Motor neuron (in vitro differentiated cells): ENCODE results near the gene HOXC6. TPM values are rescaled to one million over a fixed set of nuclear protein-coding genes. Genes with fewer than 3 reads are reported as not detected.

ENCODE experiments used
- ATAC-seq, 8 experiments: fragments of 200-7000 bp; cut with Tn5 transposase; replicated peaks in 6 of 8; 2 replicates each; pipeline ENCODE4 v1.8.0; 2021; ENCODE audit warnings: mild to moderate bottlenecking in 8 of 8, moderate library complexity in 8 of 8
- H3K27ac ChIP-seq, 2 donors: fragments of 250-450 bp; sonication (Bioruptor Pico); 2 replicates each; pipeline ENCODE4 v1.9.0; 2021; ENCODE audit warnings: antibody characterized with exemption in 2 of 2, mild to moderate bottlenecking in 2 of 2, moderate library complexity in 1 of 2
- H3K4me1 ChIP-seq, 2 donors: fragments of 250-450 bp; sonication (Bioruptor Pico); replicated peaks in 1 of 2; 2 replicates each; pipeline ENCODE4 v1.6.1; 2021; ENCODE audit warnings: antibody characterized with exemption in 2 of 2, mild to moderate bottlenecking in 2 of 2, moderate library complexity in 1 of 2
- H3K4me3 ChIP-seq, 5 donors: fragments of 250-450 bp; sonication (Bioruptor Pico); 2 replicates each; pipeline ENCODE4 v1.9.0; 2021; ENCODE audit warnings: antibody characterized with exemption in 5 of 5, mild to moderate bottlenecking in 5 of 5, moderate library complexity in 4 of 5
- WGBS, 10 experiments: fragments of 450-650 bp; shearing (Covaris generic); methylation state at CpG; one replicate each; pipeline ENCODE4 v1.0.0; 2022; 5-methylcytosine and 5-hydroxymethylcytosine counted together
- in situ Hi-C, 9 experiments: fragments of 400-800 bp; cut with MboI; loops; one replicate each; pipeline ENCODE4 v1.15.0; 2021; ENCODE audit warnings: low sequenced_read_pairs in 9 of 9, low pct_unique_long_range_greater_than_20kb in 2 of 9; ENCODE audit not compliant: unreplicated experiment in 9 of 9
- total RNA-seq, 8 experiments: library from RNA; unstranded; fragments of 300-600 nt; gene quantifications; 2 replicates each; pipeline versions ENCODE4 v1.2.3 to v1.2.4, GENCODE V29; 2022

The HOXC6 gene
- total RNA-seq, 8 experiments from 2014 or later: 6.1 to 59.7 (median 22.2) TPM

DNA sequence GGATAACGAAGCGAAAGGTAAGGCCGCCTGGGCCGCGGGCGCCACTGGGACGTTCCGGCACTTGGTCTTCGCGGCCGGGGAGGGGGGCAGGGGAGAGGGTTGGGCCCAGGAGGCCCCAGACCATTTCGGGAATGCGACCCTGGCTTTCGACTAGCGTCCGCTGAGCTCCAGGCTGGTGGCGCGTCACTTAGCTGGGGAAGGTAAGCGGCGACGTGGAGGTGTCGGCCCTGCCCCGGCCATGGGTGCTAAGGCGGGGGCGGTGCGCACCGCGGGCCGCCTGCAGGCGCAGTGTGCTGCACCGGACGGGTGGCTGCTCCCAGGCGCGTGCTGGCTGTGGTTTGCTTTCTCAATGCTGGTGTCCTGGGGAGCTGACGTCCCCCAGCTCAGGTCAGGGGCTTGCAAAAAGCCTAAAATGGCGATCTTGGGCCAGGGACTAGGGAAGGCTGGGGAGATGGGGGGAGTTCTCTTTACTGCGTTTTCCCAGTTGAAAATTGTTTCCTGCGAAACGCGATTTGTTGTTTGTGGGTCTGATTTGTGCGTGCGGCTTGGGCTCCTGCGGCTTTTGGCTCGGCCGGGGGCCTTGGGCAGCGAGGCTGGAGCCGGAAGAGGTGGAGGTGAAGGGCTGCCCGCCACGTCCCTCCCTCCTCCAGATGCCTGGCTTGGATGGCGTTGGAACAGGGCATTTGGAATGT lies 42.1 kb upstream of the HOXC6 start:
- in situ Hi-C loops: no loop called here
- 0 to 27% (median 7%) methylated on average over 1 to 24 of the region's 50 CpGs; no CpG with 5 or more reads in 2 of the 10 experiments for WGBS, 10 experiments
- Histone ChIP-seq H3K4me1 (no peaks in the 10 kb centered on the region), H3K27ac (no peak overlapping the region), H3K4me3 (peak overlapping the region in 1 of 5 donors; percentile 14)
- ATAC-seq: peak in 3 of 8 experiments; percentile 4 to 21 (median 11)

DNA sequence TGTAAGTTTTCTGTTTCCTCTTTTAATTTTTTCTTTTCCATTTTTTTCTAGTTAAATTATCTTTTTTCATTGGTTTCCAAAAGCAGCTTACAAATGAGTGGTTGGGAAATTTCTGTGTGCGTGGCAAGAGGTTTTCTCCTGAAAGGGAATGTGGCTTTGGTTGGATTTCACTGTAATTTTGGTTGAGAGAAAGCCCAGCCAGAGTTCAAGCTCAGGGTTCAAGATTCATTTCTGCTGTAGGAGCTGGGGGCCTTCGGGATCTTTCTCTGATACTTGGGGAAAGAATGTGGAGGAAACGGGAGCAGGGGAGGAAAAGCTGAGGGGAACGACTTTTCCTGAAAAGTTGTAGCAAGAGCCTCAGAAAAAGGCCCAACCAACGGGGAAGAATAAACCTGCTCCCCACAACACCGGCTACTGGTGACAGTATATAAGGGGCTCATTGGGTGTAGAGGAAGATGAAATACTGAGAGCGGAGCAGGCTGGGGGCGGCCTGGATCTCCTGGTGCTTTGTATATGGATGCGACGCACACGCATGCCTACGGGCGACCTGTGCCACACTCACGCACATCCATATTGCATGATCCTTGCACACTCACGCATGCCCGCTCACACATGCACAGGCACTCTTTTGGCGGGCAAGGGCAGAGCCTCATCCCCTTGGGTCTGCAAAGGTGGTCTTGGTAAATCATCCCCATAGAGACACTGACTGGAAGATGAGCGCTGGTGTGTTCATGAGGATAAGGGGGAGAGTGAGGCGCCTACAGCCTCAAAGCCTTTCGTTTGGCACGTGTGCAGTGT lies 41.4 kb upstream of the HOXC6 start:
- H3K4me3 ChIP-seq: no peak overlapping the region
- 2 to 74% (median 20%) methylated on average over 2 to 13 of the region's 21 CpGs; no CpG with 5 or more reads in 1 of the 10 experiments for WGBS, 10 experiments
- no peaks in the 10 kb centered on the region for H3K4me1 ChIP-seq
- in situ Hi-C loops: no loop called here
- ATAC-seq: no peak
- H3K27ac ChIP-seq: no peak overlapping the region

DNA sequence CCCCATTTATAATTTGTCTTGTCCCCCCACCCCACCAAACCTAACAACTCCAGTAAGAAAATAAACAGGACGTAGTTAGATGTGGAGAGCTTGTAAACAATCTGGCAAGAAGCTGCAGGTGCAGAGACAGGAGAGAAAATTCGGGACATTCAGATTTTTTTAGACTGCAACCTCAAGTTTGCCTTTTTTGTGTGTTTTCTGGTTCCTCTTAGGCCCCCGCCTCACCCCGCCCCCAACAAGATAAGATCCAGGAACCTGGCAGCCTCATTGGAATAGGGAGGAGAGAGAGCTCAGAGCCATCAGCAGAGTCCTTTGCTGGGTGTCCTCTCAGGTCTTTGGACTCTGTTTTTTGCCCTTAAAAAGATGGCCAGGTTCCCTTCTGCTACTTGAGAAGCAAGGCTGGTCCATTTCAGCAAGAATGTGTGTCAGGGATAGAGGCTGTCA lies 40.4 kb upstream of the HOXC6 start:
- WGBS, 10 experiments: 0 to 20% (median 0%) methylated on average over 1 to 2 of the region's 4 CpGs; no CpG with 5 or more reads in 4 of the 10 experiments
- Histone ChIP-seq H3K4me1 (no peaks in the 10 kb centered on the region), H3K27ac (no peak overlapping the region), H3K4me3 (no peak overlapping the region)
- in situ Hi-C loops: no loop called here
- no peak for ATAC-seq

DNA sequence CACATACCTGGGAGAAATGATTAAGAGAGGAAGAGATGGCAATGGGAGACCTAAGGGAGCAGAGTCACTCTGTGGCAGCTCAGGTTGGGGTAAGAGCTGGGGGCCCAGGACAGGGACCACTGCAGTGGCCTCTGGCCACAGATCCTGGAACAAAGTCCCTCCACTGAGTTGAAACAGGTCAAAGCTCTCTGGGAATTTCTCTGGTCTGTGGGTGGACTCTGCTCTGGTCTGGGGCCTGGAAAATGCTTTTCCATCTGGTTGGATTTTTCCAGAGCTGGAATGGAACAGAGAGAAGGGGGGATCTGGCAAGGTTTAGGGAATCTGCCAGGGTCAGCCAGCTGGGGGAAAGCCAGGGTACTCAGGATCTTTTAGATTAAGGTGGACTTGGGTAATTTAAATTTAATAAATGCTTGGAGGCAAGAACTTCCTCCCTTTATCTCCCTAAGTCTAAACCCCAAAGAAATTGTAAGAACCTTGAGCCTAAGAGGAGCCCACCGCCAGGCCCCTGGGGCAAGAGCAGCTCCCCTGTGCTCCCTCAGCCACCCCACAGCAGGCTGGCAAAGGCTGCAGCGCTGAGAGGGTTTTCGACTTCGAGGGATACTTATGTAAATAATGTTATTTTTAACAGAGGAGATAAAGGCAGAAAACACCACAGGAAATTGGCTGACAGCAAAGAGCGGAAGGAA lies 39.6 kb upstream of the HOXC6 start:
- WGBS, 10 experiments: 0 to 67% (median 12%) methylated on average over 3 to 5 of the region's 5 CpGs; no CpG with 5 or more reads in 4 of the 10 experiments
- no peak overlapping the region for H3K4me3 ChIP-seq
- H3K4me1 ChIP-seq: no peaks in the 10 kb centered on the region
- ATAC-seq: no peak
- in situ Hi-C loops: no loop called here
- no peak overlapping the region for H3K27ac ChIP-seq

DNA sequence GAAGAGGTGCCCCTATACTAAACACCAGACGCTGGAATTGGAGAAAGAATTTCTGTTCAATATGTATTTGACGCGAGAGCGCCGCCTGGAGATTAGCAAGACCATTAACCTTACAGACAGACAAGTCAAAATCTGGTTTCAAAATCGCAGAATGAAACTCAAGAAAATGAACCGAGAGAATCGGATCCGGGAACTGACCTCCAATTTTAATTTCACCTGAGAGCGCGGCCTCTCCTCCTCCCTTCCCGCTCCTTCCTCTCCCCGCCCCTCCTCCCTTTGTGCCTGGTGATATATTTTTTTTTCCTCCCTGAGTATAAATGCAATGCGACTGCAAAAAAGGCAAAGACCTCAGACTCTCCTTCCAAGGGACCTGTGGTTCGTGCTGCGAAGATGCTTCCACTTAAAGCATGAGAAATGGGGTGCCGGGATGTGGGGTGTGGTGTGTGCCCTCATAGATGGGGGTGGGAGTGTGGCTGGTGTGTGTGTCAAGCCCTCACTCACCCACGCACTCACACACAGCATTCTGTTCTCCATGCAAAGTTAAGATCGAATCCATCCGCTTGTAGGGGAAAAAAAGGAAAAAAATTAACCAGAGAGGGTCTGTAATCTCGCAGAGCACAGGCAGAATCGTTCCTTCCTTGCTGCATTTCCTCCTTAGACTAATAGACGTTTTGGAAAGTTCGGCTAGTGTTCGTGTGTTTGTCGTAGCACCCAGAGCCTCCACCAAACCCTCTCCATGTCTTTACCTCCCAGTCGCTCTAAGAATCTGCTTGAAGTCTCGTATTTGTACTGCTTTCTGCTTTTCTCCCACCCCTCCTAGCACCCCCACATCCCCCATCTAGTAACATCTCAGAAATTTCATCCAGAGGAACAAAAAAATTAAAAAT lies 38.8 kb upstream of the HOXC6 start:
- Histone ChIP-seq H3K4me3 (no peak overlapping the region), H3K4me1 (peaks cover 4 to 6% of the 10 kb centered on the region in 2 donors), H3K27ac (no peak overlapping the region)
- in situ Hi-C loops: no loop called here
- peak in 2 of 8 experiments; percentile 7 to 9 for ATAC-seq
- WGBS, 10 experiments: 0 to 24% (median 9%) methylated on average over 2 to 24 of the region's 28 CpGs; no CpG with 5 or more reads in 1 of the 10 experiments

DNA sequence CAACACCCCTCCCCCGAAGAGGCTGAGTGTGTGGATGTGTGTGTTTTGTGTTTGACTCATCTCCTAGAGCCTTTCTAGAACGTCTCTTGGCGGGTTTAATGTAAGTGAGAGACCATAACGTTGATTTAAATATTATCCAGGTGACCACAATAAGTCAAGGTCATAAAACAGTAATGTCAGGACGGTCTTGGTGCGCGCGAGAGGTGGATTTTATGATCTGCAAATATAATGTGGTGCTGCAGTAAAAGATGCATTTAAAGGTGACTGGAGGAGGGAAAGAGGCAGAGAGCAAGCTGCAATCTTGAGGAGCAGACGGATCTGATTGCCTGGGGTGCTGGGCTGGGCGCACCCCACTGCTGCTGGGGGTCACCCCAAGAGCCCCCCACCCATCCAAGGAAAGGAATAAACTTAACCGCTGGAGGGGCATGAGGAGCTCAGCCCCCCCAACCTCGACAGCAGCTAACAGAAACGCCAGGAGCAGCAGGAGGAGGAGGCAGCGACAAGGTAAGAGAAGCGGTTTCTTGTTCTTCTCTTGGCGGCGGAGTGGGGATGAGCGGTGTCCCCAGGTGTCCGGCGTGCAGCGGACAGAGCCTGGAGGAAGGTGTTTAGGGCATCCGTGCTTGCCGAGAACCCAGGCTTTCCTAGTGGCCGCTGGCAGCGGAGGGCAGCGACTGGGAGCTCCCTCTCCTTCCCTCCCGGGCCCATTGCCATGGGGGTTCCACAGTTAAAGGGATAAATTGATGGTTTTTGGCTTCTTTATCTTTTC lies 37.7 kb upstream of the HOXC6 start:
- no peak overlapping the region for H3K4me3 ChIP-seq
- H3K4me1 ChIP-seq: peaks cover 7 to 16% of the 10 kb centered on the region in 2 donors
- no peak overlapping the region for H3K27ac ChIP-seq
- WGBS, 10 experiments: 0 to 41% (median 7%) methylated on average over 1 to 17 of the region's 27 CpGs
- no peak for ATAC-seq
- in situ Hi-C loops: no loop called here

DNA sequence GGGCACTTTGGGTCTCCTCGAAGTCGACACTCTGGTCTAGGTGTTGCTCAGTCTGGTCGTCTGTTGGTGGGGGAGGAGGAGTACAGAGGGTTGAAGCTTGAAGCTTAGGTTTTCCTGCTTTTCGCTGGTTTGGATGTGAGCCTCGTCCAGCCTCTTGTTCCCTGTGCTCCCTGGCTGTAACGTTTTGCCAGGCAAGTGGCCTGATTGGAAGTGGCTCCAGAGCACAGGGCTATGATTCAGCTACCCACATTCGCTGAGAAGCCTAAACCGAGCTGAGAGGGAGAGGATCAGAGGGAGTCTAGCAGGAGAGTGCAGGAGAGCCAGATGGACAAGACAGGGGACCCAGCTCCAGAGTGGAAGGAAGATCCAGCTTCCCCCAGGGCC lies 37.2 kb upstream of the HOXC6 start:
- Histone ChIP-seq H3K4me1 (peaks cover 10 to 20% of the 10 kb centered on the region in 2 donors), H3K27ac (no peak overlapping the region), H3K4me3 (no peak overlapping the region)
- peak in 1 of 8 experiments; percentile 1 for ATAC-seq
- in situ Hi-C loops: no loop called here
- WGBS, 10 experiments: 0 to 10% (median 0%) methylated on average over 1 to 8 of the region's 8 CpGs; no CpG with 5 or more reads in 3 of the 10 experiments

DNA sequence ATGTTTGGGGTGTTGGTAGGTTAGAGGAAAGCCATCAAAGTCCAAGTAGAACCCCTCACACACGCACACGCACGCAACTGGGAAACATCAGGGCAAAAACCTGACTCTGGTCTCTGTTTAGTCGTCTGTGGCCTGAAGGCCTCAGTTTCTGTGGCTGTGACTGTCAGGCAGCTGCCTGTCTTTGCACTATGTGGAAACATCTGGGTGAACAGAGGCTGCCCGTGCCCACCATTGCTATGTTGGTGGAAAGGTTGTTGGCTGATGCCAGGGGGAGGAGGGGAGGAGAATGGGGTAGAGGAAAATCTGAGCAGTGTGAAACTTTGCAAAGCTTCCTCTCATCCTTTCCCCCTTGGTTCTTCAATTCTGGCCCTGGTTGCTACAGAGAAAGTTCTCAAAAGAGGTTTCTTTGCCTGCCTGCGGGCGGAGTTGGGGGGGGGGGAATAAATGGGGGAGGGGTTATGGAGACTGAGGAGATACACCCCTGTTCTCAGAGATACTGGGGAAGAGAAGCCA lies 35.8 kb upstream of the HOXC6 start:
- Histone ChIP-seq H3K4me1 (peaks cover 10 to 20% of the 10 kb centered on the region in 2 donors), H3K27ac (no peak overlapping the region), H3K4me3 (no peak overlapping the region)
- WGBS, 10 experiments: 23 to 50% (median 44%) methylated on average over 1 to 5 of the region's 7 CpGs; no CpG with 5 or more reads in 6 of the 10 experiments
- in situ Hi-C loops: no loop called here
- no peak for ATAC-seq

DNA sequence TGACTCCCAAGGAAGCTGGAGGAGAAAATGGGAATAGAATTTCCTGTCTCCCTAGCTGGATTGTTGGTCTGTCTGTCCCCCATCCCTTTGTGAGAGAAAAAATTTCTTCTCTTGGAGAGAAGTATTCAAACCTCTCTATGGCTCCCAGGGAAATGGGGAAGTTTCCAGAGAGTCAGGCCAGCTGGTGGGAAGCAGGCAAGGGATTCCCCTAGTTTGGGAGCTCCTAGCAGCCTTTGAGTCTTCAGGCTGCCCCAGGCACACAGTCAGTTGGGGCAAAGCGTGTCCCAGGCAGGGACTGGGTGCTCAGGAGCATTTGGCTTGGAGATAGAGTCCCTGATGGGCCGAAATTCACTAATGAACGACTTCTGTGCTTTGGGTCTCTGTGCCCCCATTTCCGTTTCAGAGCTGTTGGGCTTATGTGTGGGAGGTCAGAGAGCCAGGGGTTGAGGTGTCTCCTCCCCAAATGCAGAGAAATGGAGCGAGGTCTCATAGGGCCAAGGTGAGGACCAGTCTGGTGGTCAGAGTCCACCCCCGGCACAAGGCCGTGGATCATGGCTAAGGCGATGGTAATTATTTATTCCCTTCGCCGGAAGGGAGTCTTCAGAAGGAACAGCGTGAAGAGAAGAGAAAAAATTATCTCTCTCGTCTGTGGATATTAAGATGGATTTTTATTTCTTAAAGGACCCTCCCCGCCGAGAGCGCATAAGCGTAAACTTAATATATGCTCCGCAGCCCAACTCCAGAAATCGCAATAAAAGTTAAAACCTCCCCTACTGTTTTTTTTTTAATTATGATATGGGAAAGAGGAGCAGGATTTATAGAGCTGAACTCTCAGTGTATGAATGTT lies 34.9 kb upstream of the HOXC6 start:
- Histone ChIP-seq H3K4me1 (peaks cover 10 to 20% of the 10 kb centered on the region in 2 donors), H3K27ac (no peak overlapping the region), H3K4me3 (no peak overlapping the region)
- in situ Hi-C loops: no loop called here
- WGBS, 10 experiments: 8 to 72% (median 35%) methylated on average over 2 to 11 of the region's 18 CpGs; no CpG with 5 or more reads in 1 of the 10 experiments
- no peak for ATAC-seq

DNA sequence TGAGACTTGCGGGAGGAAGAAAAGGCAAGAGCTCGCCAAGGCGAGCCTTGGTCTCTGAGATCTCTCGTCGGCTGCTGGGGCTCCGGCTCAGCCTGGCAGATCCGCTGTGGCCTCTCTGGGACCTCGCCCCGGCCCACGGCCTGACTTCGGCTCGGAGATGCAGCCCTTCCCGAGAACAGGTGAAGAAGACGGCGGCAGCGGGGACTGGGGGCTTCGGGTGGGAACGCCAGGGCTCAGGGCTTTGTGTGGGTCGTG lies 34.3 kb upstream of the HOXC6 start:
- in situ Hi-C loops: no loop called here
- no peak overlapping the region for H3K4me3 ChIP-seq
- WGBS, 10 experiments: 0 to 40% (median 7%) methylated on average over 1 to 5 of the region's 19 CpGs; no CpG with 5 or more reads in 5 of the 10 experiments

More for the DNA sequence above, 34.3 kb upstream of the HOXC6 start:
- H3K27ac ChIP-seq: no peak overlapping the region
- peaks cover 10 to 20% of the 10 kb centered on the region in 2 donors for H3K4me1 ChIP-seq
- ATAC-seq: peak in 2 of 8 experiments; percentile 3 to 4
